GM19455 (cell line): ENCODE measurements around the gene RCE1.

ENCODE experiments used
- ATAC-seq: cut with Tn5 transposase; IDR thresholded peaks from one replicate; pipeline ENCODE4 v1.9.1; 2021; ENCODE audit not compliant: unreplicated experiment

RCE1 gene

DNA sequence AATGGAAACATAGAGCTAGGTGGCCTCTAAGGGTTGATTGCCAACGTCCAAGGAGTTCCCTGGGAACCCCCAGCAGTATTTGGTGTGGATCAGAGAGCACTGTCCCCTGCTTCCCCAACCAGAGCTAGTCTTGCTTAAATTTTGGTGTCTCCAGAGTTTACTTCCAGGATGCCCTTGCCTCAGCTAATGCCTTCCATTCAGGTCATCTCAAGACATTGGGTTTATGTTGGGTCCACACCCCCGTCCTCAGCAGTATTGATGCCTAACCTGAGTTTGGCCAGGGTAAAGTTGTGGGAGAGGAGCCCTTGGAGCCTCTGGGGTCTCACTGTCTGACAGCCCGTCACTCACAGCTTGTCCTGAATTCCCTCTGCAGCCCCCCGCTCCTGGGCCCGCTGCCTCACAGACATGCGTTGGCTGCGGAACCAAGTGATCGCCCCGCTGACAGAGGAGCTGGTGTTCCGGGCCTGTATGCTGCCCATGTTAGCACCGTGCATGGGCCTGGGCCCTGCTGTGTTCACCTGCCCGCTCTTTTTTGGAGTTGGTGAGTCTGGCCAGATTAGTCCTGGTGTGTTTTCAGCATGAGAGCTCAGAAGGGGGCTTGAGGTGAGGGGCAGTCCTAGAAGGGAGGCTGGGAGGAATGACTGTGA, 1.4 kb downstream of the RCE1 start:
- no peak for ATAC-seq

- no peak for ATAC-seq
Observed at GRCh38 chr11:66845143-66845875, 2.1 kb downstream of the RCE1 start.

DNA sequence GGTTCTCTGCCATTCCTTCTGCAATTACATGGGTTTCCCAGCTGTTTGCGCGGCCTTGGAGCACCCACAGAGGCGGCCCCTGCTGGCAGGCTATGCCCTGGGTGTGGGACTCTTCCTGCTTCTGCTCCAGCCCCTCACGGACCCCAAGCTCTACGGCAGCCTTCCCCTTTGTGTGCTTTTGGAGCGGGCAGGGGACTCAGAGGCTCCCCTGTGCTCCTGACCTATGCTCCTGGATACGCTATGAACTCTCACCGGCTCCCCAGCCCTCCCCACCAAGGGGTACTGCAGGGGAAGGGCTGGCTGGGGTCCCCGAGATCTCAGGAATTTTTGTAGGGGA, 2.6 kb downstream of the RCE1 start:
- ATAC-seq = no peak

GRCh38 chr11:66846671-66847091, 3.4 kb downstream of the RCE1 start:
- ATAC-seq = no peak

DNA sequence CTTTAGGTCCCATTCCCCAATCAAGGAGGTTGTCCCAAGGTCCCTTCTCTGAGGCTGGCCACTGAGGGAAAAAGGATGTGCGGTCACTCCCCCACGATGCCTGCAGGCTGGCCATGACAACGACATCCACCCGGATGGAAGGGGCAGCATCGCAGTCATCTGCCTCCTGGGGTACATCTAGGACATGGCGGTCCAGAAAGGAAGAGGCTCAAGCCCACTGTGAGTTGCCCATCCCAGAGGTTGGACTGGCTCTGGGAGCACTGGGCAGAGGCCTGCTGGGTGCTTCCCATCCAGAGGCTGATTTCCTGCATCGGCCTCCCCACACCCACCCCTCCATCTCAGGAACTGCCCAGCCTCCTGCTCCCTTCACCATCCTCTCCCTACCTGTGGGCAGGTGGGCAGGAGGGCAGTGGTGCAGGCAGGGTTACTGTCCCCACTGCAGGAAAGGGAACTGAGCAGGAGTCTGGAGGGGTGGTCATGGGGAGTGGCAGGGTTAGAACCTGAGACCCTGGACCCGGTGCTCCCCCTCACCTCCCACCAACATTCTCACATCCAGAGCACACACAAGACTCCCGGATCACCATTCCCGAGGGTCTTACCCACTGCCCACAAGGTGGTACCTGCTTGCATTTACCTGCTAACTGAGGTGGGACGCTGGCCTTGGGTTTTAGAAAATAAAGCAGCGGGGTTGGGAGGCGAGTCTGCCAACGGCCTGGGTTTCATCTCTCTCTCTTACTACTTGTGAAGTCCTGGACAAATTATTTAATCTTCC, 4.4 kb downstream of the RCE1 start:
- no peak for ATAC-seq

- ATAC-seq = no peak
Observed at GRCh38 chr11:66848671-66849500, 5.6 kb downstream of the RCE1 start.

DNA sequence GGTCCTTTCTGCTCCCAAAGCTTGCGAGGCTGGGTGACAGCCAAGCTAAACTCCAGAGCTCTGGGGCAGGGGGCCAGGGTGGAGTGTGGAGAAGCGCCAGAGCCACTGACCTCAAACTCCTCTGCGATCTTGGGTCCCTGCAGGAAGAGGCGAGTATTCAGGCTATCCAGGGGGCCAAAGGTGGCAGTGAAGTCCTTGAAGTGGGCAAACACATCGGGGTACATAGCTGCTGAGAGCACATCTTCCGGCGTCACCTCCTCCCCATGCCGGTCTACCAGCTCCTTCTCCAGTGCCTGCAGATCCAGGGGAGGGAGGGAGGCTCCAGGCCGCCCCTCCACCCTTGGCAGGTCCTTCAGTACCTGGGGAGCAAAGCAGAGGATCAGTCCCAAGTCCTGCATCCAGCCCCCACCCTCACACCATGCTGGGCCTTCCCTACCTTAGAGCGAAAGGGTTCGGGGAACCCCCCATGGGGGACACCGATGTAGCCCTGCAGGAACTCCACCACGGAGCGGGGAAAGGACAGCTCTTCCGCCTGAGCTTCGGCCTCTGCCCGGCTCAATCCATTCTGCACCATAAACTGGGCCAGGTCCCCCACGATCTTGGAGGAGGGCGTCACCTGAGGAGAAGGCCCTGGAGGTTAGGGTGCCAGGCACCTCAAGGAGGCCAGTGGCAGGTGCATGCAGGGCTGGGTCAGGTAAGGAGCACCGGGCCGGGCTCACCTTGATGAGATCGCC, 6.4 kb downstream of the RCE1 start:
- no peak for ATAC-seq

GRCh38 chr11:66850235-66850587, 7.0 kb downstream of the RCE1 start:
- ATAC-seq = no peak

GRCh38 chr11:66850588-66851238, 7.5 kb downstream of the RCE1 start:
- ATAC-seq = no peak

GRCh38 chr11:66851239-66851596, 8.0 kb downstream of the RCE1 start:
- no peak for ATAC-seq

DNA sequence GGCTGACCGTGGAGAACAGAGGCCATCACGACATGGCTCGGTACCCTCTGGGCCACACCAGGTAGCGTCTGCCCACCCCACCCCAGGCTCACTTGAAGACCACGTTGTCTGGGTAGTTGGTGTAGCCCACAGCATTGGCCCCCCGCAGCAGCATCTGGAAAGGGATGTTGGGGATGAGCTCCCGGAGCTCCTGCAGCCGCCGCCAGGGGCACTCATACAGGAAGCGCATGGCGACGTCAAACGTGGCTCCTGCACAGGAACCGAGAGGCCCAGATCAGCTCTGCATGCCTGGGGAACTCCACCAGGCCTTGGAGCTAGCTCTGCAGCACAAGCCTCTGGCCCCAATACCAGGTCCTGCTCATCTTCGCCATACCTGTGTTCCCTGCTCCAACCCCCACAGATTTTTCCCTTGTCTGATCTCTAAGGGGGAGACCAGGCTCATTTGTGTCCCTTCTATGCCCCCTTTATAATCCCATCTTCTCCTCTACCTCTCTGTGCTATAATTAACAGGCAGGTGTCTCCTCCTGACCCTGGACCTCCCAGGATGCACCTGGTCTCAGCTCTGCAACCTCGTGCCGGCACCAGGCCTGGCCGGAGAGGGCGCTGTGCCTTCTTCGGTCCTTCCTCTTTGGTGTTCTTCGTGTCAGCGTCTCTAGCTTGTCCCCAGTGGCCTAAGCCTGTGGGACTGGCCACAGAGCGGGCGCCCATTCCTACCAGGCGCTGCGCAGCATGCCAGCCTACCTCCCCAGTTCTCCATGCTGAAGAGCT, 8.6 kb downstream of the RCE1 start:
- no peak for ATAC-seq

DNA sequence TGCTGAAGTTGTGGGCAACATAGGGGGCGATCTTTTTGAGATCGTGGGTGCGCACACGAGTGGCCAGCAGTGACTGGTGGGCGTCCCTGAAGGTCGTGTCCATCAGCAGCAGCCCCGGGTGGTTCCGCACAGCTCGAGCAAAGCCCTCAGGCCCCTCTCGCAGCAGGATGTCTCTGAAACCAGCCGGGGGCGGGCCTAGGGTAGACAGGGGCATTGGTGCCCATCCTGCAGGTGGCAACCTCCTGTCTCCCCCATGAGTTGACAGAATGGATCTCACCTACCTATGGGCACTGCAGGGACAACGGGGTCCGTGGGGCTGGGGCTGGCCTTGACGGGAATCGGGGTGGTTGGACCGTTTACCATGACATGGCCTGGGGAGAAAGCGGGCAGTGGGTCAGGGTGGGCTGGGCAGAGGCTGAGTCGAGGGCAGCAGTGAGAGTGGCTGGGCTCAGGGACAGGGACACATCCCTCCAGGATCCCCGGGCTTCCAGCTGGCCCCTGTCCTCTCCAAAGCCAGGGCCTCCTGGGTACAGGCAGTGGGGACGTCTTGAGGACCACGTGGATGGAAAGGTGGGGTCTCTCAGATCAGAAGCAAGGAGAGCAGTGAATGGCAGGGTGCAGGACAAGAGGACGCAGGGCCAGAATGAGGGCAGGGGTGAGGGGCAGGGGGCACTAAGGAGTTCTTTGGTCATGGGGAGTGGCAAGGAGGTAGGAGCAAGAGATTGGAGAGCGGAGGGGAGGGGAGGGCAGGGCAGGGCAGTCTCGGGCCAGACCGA, 9.4 kb downstream of the RCE1 start:
- ATAC-seq = no peak

DNA sequence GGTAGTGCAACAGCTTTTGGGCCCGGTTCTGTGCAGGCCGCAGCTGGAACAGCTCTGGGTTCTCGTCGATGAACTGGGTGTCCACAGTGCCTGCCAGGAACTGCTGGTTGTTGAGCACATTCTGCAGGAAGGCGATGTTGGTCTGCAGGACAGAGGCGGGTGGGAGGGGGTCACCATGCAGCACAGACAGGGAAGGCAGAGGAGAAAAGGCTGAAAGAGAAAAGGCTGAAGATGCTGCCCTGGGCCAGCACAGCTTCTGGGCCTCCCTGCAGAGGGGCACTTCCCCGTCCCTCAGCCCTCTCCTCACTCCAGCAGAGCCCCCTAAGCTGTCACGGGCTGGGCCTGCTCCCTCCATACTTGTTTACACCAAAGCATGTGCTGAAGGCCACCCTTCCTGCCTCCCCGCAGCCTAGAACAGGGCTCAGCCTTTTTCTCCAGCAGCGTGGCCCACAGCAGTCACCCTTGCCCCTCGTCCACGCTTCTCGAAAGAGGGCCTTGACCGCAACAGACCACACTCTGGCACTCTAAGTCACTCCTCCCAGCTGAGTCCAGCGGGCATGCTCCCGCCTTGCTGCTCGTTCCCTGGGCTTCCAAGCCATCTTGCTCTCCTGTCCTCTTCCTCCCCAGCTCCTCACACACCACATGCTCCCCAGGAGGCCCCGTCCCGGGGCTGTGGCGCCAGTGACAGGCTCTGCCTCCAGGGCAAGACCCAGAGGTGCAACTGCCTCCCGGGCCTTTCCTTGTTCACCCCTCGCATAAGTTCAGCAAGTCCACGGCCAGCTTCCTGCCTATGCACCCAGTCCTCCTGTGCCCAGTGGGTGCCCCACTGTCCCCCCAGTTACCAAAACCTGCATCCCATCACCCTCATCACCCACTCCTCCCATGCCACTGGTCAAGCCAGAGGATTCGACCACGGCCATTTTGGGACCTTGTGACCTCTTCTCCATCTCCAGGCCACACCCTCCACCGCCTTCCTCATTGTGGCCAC, 10.3 kb downstream of the RCE1 start:
- ATAC-seq = no peak

DNA sequence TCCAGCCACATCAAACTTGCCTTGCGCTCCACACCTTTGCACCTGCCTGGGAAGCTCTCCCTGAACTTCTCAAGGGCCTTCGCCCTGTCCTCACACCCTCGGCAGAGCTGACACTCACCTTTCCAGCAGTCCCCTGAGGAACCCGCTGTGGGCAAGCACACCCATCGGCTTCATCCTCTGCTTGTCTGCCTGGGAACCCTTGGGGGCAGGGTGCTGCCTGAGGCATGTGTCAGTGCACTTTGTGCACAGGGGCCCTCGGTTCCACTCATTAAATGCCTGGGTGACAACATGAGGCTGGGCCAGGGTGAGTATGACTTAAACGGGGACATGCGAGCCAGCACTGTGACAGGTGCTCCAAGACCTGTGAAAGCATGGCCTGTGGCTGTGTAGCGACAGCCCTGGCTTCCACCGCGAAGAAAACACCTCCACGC, 11.0 kb downstream of the RCE1 start:
- no peak for ATAC-seq

DNA sequence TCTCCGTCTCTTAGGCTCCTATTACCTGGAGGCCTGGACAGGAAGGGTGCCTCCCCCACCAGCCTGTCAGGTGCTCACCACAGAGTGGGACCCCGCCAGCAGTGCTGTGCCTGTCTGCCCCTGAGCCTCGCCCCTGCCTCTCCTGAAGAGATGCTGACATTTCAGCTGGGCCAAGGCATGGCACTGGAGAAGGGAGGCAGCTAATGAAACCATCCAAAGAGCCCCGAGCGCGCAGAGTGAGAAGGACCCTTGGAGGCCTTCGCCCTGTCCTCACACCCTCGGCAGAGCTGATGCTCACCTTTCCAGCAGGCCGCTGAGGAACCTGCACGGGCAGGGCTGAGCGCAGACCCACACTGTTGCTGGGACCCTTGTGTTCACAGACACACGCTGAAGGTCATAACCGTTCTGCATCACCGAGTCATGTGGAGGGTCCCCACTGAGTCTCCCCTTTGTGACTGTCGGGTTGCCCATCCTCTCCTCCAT, 11.5 kb downstream of the RCE1 start:
- ATAC-seq = no peak

GRCh38 chr11:66855574-66856495, 12.6 kb downstream of the RCE1 start:
- peak; percentile 65 for ATAC-seq
